Neural cell (in vitro differentiated cells): ENCODE results near the gene SP5. TPM values are rescaled to one million over a fixed set of nuclear protein-coding genes. Genes with fewer than 3 reads are reported as not detected.

Experiments
- H2AFZ ChIP-seq: fragments of 200-600, 300-800 bp; sonication (generic), shearing (Covaris generic); 2 replicates; pipeline ENCODE4 v1.6.0; 2014; ENCODE audit warnings: low read depth, mild to moderate bottlenecking, antibody characterized with exemption, low read length, moderate library complexity
- H3F3A ChIP-seq: fragments of 200-600 bp; shearing (Covaris generic); 2 replicates; pipeline ENCODE4 v1.6.1; 2016; ENCODE audit warnings: mild to moderate bottlenecking, moderate library complexity, mixed read lengths, antibody characterized with exemption, low read length; ENCODE audit not compliant: insufficient read depth, poor library complexity, severe bottlenecking
- H3K27ac ChIP-seq: fragments of 200-600, 300-800 bp; sonication (generic), shearing (Covaris generic); 2 replicates; pipeline ENCODE4 v1.5.1; 2014; ENCODE audit warnings: mild to moderate bottlenecking, low read length, moderate library complexity
- H3K27me3 ChIP-seq: fragments of 300-800, 200-600 bp; sonication (generic), shearing (Covaris generic); 2 replicates; pipeline ENCODE4 v1.6.0; 2014; ENCODE audit warnings: mild to moderate bottlenecking, low read depth, low read length, moderate library complexity; ENCODE audit not compliant: insufficient read depth
- H3K36me3 ChIP-seq: fragments of 300-800, 200-600 bp; sonication (generic), shearing (Covaris generic); 2 replicates; pipeline ENCODE4 v1.5.1; 2014; ENCODE audit warnings: mild to moderate bottlenecking, antibody characterized with exemption, low read length, moderate library complexity; ENCODE audit not compliant: insufficient read depth
- H3K4me2 ChIP-seq: fragments of 300-800, 200-600 bp; sonication (generic), shearing (Covaris generic); 2 replicates; pipeline ENCODE4 v1.6.0; 2014; ENCODE audit warnings: mild to moderate bottlenecking, low read length
- H3K4me3 ChIP-seq: fragments of 300-800, 200-600 bp; sonication (generic), shearing (Covaris generic); 2 replicates; pipeline ENCODE4 v1.5.1; 2014; ENCODE audit warnings: mild to moderate bottlenecking, low read length, moderate library complexity
- H3K79me2 ChIP-seq: fragments of 200-600 bp; shearing (Covaris generic); replicated peaks from 2 replicates; pipeline ENCODE4 v1.6.0; 2014; ENCODE audit warnings: mild to moderate bottlenecking, low read length, moderate library complexity; ENCODE audit not compliant: insufficient read depth
- H3K9ac ChIP-seq: fragments of 300-800, 200-600 bp; sonication (generic), shearing (Covaris generic); 2 replicates; pipeline ENCODE4 v1.6.1; 2016; ENCODE audit warnings: mild to moderate bottlenecking, low read length, mixed read lengths
- H3K9me2 ChIP-seq: fragments of 200-600 bp; shearing (Covaris generic); 2 replicates; pipeline ENCODE4 v1.6.1; 2016; ENCODE audit warnings: mild to moderate bottlenecking, low read length, mixed read lengths; ENCODE audit not compliant: insufficient read depth
- H3K9me3 ChIP-seq: fragments of 200-600, 300-800 bp; sonication (generic), shearing (Covaris generic); 2 replicates; pipeline ENCODE4 v1.6.1; 2016; ENCODE audit warnings: mild to moderate bottlenecking, mixed run types, low read length, moderate library complexity, mixed read lengths
- H4K20me1 ChIP-seq: fragments of 200-600 bp; shearing (Covaris generic); 2 replicates; pipeline ENCODE4 v1.6.1; 2016; ENCODE audit warnings: mild to moderate bottlenecking, mixed run types; ENCODE audit not compliant: insufficient read depth
- EZH2 ChIP-seq: fragments of 200-600, 300-800 bp; shearing (Covaris generic), sonication (generic); IDR thresholded peaks from 2 replicates; pipeline ENCODE4 v1.6.1; 2014; ENCODE audit warnings: antibody characterized with exemption, low read length, borderline replicate concordance, mild to moderate bottlenecking; ENCODE audit not compliant: insufficient read depth, poor library complexity, severe bottlenecking
- MXI1 ChIP-seq: fragments of 450-650 bp; conservative IDR thresholded peaks from 2 replicates; pipeline ENCODE4 v1.6.1; 2014; ENCODE audit warnings: antibody characterized with exemption, mild to moderate bottlenecking; ENCODE audit not compliant: poor library complexity, severe bottlenecking
- POLR2AphosphoS5 ChIP-seq: IDR thresholded peaks from 2 replicates; pipeline ENCODE4 v1.6.1; 2012
- RAD21 ChIP-seq: fragments of 450-650 bp; conservative IDR thresholded peaks from 2 replicates; pipeline ENCODE4 v1.6.1; 2014; ENCODE audit warnings: antibody characterized with exemption, mild to moderate bottlenecking, moderate library complexity
- SMC3 ChIP-seq: fragments of 450-650 bp; conservative IDR thresholded peaks from 2 replicates; pipeline ENCODE4 v1.6.1; 2014; ENCODE audit warnings: antibody characterized with exemption, mild to moderate bottlenecking, moderate library complexity; ENCODE audit not compliant: poor library complexity
- TAF1 ChIP-seq: IDR thresholded peaks from 2 replicates; pipeline ENCODE4 v1.6.1; 2012; ENCODE audit warnings: low read depth
- polyA plus RNA-seq: library from polyadenylated mRNA; depleted of rRNA; stranded (reverse); fragments of >200 nt; gene quantifications from 2 replicates; pipeline ENCODE4 v1.2.3, GENCODE V29; 2014
- TF ChIP-seq, protein P1 (sequence below): IDR thresholded peaks from 2 replicates; pipeline ENCODE4 v1.6.1; 2012; ENCODE audit warnings: borderline replicate concordance
- TF ChIP-seq, protein P2 (sequence below): fragments of 450-650 bp; IDR thresholded peaks from 2 replicates; pipeline ENCODE4 v1.5.1; 2014; ENCODE audit warnings: antibody characterized with exemption, mild to moderate bottlenecking, moderate library complexity; ENCODE audit not compliant: poor library complexity, severe bottlenecking

Gene SP5
- polyA plus RNA-seq, 1 donor from 2014 or later: 0.15 TPM

DNA sequence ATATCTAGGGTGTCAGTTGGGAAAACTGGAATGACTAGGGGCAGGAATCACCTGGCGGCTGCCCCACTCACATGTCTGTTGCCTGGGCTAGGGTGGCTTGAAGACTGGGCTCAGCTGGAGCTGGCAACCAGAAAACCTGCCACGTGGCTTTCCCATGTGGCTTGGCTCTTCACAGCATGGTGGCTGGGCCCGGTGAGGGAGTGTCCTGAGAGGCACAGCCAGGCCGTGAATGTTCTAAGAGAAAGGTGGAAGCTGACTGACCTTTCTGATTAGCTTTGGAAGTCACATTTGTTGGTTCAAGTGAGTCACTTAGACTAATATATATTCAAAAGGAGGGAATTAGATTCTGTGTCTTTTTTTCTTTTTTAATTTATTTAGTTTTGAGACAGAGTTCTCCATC lies 22.7 kb downstream of the SP5 start:
- Histone ChIP-seq H3K9ac (no peak overlapping the region), H2AFZ (no peak overlapping the region), H3K79me2 (no peaks in the 10 kb centered on the region), H3F3A (no peaks in the 10 kb centered on the region), H3K4me2 (no peak overlapping the region), H3K9me3 (no peaks in the 10 kb centered on the region), H3K36me3 (no peaks in the 10 kb centered on the region), H3K27me3 (no peaks in the 10 kb centered on the region), H3K4me3 (no peak overlapping the region), H3K27ac (no peak overlapping the region), H4K20me1 (no peaks in the 10 kb centered on the region), H3K9me2 (no peaks in the 10 kb centered on the region)
- TF ChIP-seq SMC3 (no peak), POLR2AphosphoS5 (no peak), RAD21 (no peak), MXI1 (no peak)
- TF ChIP-seq, protein P1, sequence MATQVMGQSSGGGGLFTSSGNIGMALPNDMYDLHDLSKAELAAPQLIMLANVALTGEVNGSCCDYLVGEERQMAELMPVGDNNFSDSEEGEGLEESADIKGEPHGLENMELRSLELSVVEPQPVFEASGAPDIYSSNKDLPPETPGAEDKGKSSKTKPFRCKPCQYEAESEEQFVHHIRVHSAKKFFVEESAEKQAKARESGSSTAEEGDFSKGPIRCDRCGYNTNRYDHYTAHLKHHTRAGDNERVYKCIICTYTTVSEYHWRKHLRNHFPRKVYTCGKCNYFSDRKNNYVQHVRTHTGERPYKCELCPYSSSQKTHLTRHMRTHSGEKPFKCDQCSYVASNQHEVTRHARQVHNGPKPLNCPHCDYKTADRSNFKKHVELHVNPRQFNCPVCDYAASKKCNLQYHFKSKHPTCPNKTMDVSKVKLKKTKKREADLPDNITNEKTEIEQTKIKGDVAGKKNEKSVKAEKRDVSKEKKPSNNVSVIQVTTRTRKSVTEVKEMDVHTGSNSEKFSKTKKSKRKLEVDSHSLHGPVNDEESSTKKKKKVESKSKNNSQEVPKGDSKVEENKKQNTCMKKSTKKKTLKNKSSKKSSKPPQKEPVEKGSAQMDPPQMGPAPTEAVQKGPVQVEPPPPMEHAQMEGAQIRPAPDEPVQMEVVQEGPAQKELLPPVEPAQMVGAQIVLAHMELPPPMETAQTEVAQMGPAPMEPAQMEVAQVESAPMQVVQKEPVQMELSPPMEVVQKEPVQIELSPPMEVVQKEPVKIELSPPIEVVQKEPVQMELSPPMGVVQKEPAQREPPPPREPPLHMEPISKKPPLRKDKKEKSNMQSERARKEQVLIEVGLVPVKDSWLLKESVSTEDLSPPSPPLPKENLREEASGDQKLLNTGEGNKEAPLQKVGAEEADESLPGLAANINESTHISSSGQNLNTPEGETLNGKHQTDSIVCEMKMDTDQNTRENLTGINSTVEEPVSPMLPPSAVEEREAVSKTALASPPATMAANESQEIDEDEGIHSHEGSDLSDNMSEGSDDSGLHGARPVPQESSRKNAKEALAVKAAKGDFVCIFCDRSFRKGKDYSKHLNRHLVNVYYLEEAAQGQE: no peak

GRCh38 chr2:170739048-170739447 lies 23.9 kb downstream of the SP5 start:
- H3K9ac ChIP-seq: no peak overlapping the region
- no peaks in the 10 kb centered on the region for H3K9me3 ChIP-seq
- H3K79me2 ChIP-seq: no peaks in the 10 kb centered on the region
- H3K9me2 ChIP-seq: no peaks in the 10 kb centered on the region
- no peaks in the 10 kb centered on the region for H3K36me3 ChIP-seq
- no peak overlapping the region for H3K4me3 ChIP-seq
- no peak for TF ChIP-seq POLR2AphosphoS5
- TF ChIP-seq, protein P2, sequence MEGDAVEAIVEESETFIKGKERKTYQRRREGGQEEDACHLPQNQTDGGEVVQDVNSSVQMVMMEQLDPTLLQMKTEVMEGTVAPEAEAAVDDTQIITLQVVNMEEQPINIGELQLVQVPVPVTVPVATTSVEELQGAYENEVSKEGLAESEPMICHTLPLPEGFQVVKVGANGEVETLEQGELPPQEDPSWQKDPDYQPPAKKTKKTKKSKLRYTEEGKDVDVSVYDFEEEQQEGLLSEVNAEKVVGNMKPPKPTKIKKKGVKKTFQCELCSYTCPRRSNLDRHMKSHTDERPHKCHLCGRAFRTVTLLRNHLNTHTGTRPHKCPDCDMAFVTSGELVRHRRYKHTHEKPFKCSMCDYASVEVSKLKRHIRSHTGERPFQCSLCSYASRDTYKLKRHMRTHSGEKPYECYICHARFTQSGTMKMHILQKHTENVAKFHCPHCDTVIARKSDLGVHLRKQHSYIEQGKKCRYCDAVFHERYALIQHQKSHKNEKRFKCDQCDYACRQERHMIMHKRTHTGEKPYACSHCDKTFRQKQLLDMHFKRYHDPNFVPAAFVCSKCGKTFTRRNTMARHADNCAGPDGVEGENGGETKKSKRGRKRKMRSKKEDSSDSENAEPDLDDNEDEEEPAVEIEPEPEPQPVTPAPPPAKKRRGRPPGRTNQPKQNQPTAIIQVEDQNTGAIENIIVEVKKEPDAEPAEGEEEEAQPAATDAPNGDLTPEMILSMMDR: no peak
- TF ChIP-seq TAF1: no peak
- no peak for TF ChIP-seq RAD21
- TF ChIP-seq, protein P1: no peak
- no peak for TF ChIP-seq EZH2
- no peak for TF ChIP-seq MXI1
- TF ChIP-seq SMC3: no peak
- no peaks in the 10 kb centered on the region for H3K27me3 ChIP-seq
- no peak overlapping the region for H2AFZ ChIP-seq
- no peaks in the 10 kb centered on the region for H4K20me1 ChIP-seq
- H3F3A ChIP-seq: no peaks in the 10 kb centered on the region
- no peak overlapping the region for H3K27ac ChIP-seq
- H3K4me2 ChIP-seq: no peak overlapping the region
